Muscle of back (tissue), 11 donors: ENCODE data around the gene SFXN1. TPM values are rescaled to one million over a fixed set of nuclear protein-coding genes. Genes with fewer than 3 reads are reported as not detected.
"Not testable (repeated sequence)": the region's sequence is repeated elsewhere in the genome, so short reads cannot be mapped to it uniquely, and the experiment has no call there.

Experiments
- DNase-seq, 3 donors: peaks; one replicate each; pipeline versions ENCODE4 v3.0.0 to v3.0.0-alpha.2; 2013
- polyA plus RNA-seq, 10 donors: library from polyadenylated mRNA; unstranded; fragments of 120-200 nt; gene quantifications; one replicate each; pipeline ENCODE4 v1.2.1, GENCODE V29; 2013; ENCODE audit not compliant: insufficient read length in 10 of 10

The SFXN1 gene
- polyA plus RNA-seq, 10 donors, result 17.8 to 29.8 (median 21.7) TPM

DNA sequence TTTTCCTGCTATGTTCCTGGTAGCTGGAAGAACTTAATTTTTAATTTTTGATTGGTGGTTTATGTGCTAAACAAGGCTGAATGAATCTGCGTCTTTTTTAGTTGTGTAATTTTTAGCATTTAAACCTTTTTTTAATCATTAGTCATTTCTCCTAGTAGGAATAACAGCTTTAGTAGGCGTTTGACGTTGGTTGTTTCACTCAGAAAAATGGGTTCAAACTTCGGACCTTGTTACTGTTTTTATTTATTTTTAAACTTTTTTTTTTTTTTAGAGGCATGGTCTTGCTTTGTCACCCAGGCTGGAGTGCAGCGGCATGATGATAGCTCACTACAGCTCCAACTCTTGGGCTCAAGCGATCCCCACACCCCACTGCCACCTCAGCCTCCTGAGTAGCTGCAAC lies 12.9 kb downstream of the SFXN1 start:
- no peak for DNase-seq

DNA sequence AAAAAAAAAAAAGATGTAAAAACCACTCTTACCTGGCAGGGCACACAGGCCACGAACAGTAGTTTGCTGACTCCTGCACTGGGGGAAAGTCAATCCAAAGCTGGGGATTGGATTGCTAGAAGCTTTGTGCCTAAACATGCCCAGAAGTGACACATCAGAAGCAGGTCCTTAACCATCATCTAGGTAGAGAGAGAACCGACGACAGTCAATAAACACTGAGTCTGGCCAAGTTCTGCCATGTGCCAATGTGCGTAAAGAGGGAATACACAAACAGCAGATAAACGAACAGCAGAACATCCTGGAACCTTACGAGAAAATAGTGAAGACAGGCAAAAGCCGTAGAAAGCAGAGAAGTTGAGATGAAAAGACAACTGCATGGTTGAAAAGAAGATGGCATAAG lies 14.9 kb downstream of the SFXN1 start:
- no peak for DNase-seq

DNA sequence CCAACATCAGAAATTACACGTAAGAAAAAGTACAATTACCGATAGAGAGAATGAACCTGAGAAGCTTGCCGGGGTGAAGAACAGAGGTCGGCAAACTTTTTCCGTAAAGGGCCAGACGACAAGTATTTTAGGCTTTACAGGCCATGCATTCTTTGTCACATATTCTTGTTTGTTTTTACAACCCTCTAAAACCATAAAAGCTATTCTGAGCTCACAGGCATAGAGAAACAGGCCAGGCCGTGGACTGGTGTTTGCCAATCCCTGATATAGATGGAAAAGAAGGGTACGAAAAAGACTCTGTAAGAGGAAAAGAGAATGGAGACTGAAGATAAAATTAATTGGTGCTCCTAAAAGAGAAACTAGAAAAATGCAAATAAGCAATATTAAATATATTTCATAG lies 15.4 kb downstream of the SFXN1 start:
- DNase-seq, result no peak

DNA sequence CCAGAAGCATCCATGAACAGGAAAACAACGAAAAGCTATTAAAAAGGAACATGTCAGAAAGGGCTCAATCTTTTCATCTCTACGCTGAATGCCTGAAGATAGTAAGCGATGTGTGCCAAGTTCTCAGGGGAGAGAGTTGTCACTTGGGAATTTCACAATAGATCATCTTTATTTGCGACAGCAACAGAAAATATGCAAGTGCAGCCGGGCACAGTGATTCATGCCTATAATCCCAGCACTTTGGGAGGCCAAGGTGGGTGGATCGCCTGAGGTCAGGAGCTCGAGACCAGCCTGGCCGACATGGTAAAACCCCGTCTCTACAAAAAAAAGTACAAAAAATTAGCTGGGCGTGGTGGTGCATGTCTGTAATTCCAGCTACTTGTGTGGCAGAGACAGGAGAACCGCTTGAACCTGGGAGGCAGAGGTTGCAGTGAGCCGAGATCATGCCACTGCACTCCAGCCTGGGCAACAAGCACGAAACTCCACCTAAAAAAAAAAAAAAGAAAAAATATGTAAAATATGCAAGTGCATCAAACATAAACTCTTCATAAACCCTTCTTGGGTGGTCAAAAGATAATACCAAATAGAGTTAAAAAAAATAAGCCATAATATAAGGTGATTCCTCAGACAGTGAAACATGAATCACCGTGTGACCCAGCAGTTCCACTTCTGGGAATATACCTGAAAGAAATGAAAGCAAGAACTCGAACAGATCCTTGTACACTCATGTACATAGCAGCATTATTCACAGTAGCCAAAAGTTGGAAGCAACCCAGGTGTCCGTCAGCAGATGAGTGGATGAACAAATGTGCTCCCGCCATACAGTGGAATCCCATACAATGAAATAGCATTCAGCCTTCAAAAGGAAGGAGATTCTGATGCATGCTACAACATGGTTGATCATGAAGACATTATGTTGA lies 16.2 kb downstream of the SFXN1 start:
- no peak for DNase-seq

DNA sequence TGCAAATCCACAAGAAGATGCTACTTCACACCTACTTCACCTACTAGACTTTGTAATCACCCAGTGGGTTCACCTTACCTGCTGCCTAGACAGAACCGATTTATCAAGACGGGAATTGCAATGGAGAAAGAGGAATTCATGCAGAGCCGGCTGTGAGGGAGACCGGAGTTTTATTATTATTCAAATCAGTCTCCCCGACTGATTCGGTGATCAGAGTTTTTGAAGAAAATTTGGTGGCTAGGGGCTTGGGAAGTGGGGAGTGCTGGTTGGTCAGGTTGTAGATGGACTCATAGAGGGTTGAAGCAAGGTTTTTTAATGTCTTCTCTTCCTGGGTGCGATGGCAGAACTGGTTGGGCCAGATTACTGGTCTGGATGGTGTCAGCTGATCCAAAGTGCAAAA lies 23.4 kb downstream of the SFXN1 start:
- DNase-seq, result no peak

DNA sequence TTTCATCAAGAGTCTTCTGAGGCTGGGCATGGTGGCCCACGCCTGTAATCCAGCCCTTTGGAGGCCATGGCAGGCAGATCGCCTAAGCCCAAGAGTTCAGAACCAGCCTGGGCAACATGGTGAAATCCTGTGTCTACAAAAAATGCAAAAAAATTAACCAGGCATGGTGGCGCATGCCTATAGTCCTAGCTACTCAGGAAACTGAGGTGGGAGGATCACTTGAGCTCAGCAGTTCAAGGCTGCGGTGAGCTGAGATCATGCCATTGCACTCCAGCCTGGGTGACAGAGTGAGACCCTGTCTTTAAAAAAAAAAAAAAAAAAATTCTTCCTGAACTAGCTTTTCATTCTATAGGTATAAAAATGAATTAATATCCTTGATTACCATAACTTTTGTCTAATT lies 29.3 kb downstream of the SFXN1 start:
- DNase-seq, result not testable (repeated sequence)

DNA sequence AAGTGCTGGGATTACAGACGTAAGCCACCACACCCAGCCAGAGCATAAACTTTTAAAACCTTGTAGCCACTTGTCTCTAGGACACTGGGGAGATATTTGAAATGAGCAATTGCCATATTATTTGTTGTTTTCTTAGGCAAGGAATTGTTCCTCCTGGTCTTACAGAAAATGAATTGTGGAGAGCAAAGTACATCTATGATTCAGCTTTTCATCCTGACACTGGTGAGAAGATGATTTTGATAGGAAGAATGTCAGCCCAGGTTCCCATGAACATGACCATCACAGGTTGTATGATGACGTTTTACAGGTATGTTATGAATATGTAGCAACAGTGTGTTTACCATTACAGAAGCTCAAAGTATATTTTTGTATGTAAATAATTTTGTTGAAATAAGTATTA lies 30.5 kb downstream of the SFXN1 start:
- DNase-seq, result no peak

DNA sequence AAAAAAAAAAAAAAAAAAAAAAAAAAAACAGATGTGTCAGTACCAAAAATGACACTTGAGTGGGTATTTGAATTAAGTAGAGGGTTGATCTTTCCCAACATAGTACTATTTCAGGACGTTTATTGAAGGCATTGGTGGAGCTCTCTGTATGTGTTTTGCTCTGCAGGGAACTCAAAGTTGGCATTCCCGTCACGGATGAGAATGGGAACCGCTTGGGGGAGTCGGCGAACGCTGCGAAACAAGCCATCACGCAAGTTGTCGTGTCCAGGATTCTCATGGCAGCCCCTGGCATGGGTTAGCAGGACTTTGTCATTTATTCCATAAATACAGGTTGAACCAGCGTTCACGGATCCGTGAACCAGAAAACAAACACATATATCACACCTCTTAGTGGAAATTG lies 34.9 kb downstream of the SFXN1 start:
- no peak for DNase-seq

DNA sequence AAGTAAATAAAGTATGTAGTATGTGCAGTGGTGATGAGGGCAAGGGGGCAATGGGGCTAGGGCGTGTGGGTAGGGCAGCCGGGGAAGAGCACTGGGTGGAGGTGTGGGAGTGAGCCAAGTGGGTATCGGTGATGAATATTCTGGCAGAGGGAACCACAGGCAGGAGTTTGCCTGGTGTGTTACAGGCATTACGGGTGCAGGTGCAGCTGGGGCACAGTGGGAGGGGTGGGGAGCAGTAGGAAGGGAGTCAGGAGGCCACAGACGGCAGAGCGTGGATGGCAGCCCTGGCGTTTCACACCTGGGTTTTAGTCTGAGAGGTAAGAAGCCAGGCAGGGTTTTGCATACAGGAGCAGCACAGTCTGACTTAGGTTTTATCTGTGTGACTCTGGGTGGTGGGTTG lies 35.4 kb downstream of the SFXN1 start:
- no peak for DNase-seq

DNA sequence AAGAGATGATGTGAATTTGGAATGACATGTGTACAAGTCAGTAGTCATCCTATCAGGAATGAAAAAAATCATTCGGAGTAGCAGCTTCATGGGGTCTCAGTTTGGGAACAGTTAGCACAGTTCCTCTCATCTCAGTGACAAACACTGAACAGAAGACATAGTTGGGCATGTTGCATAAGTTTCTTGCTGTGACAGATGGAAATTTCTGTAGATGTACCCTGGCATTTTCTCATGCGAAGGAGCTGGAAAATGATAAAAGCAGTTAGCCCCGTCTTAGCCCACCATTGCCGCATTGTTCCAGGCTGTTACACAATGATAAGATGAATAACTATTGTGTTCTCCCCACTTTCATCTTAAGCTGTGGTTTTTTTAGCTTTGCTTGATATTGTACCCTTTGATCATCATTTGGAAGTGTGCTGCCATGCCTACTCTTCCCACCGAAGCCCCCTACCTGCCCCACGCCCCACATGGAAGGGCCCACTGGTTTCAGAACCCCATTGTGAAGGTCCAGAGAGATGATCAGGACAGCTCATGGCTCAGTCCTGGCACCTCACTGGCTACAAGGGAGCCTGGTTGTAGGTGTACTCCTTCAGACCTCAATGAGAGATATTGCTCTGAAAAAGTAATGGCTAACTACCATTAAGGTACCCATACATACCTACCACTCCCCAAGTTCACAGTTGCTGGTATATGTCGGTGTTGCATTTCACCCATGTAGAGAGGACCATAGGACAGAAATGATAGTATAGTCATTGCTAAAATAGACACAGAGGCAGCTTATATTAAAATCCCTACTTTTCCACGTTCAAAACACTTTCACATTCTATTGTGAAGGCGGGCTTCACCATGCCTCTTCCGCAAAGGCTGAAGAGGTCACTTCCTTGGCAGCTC lies 38.8 kb downstream of the SFXN1 start:
- no peak for DNase-seq

DNA sequence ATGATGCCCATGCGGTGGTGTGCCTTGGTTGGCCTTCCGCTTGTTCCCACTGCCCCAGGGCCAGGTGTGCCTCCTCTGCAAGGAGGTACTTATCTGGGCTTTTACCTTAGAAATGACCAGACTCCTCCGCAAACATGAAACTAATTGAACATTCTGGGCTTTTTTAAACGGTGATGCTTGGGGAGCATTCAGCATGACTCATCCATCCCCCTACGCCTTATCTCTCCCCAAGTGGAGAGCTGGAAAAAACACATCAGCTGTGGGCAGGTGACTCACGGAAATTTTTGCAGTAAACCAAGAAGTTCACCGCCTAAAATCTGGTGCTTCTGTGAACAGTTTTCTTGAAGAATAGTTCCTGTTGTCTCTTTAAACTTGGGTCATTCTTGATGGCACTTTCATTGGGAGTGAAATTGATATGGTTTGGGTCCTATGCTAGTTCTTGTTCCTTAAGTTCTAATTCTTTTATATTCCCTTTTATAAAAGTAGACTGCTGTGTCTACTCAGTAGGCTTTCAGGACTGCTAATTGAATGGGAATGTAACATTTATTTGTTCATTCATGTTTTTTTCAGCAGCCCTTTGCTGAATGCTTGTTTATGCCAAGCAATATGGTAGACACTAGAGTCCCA lies 39.6 kb downstream of the SFXN1 start:
- DNase-seq, result peak in 1 of 3 donors; percentile 17

DNA sequence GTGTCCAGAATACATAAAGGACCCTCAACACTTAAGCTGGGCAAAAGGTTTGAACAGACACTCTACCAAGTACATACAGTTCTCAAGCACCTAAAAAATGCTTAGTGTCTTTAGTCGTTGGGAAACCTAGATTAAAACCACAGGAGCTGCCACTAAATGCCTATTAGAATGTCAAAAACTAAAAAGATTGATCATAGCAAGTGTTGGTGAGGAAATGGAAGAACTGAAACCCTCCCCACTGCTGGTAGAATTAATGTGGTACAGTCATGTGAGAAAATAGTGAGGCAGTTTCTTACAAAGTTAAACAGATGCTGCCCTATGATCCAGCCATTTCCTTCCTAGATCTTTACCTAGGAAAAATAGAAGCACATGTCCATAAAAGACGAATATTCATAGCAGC lies 40.6 kb downstream of the SFXN1 start:
- DNase-seq, result no peak

DNA sequence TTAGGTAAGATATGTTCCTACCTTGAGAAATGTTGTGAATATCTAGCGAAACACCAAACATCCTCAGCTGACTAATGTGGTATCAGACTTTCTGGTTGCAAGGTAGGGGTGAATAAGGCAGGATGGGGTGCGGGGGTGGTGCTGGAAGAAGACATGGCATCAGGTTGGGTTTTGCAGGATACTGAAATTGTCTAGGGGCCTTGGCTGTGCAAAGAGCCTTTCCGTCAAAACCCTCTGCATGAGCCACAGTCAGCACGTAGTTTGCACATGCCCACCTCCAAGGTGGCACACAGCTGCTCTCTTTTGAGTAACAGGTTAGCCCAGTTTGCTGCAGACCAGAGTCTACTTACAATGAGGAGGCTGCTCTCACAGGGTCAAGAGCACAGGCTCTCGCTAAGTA lies 42.0 kb downstream of the SFXN1 start:
- no peak for DNase-seq

DNA sequence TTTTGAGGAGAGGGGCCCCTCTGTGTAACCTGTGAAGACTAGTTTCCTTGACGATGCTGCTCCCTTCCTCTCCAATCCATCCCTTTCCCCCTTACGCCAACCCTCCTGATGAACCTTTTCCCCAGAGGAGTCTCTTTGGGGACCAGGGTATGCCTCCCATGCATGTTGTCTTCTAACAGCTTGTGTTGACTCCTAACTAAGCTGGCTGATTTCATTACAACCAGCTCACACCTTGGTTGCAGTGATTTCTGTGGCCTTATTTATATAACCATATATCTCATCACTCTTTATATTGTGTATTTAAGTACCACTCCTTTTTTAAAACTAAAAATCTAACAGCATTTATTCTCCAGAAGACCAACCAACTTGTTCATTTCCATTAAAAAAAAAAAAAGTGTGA lies 42.5 kb downstream of the SFXN1 start:
- no peak for DNase-seq

DNA sequence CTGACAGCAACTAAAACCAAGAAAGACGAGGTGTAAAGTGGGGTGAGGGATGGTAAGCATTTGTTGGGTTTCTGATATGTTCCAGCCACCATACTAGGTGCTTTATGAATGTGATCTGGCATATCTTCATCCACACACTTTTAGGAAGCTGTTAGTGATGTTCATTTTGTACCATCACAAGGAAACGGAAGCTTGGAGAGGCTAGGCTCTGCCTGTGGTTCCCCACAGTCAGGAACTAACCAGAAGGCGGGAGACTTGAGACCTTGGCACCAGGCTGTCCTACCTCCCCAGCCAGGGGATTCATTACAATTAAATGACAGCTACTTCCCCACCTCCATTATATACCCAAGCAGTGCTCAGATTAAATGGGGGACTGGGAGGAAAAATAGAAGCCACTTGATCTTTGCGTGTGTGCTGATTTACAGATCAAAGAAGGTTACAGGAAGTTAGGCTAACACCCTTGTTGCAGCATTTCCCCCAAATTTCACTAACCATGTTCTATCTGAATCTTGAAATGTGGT lies 43.0 kb downstream of the SFXN1 start:
- DNase-seq, result no peak

DNA sequence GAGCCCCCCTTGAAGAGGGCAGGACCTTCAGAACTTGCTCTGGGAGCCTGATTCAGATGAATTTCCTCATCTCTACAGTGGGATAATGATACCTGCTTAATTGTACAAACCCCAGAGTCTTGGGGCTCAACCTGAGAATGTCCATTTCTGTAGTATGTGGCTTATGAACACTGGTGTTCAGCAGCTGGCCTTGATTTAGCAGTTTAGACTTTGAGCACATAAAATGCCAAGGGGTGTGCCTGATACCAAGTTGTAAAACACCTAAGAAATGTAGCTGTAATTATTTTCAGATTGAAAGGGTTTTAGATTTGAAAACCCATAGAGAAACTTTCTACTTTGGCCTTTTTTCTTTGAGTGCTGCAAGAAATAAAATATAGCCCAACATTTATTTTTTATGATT lies 44.9 kb downstream of the SFXN1 start:
- no peak for DNase-seq

DNA sequence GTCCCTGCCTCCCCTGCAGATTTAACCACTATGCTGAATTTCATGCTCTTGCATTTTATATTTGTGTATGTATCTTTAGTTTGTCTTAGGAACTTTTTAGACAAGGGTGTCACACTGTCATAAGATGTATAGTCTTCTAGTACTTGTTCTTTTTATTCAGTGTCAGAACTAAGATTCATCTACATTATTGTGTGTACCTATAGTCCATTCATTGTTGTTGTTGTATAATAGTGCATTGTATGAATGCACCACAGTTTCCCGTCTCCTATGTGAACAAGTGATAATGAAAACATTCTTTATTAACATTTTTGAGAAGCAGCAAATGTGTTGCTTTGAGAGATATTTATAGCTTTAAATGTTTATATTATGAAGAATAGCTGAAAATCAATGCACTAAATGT lies 45.9 kb downstream of the SFXN1 start:
- no peak for DNase-seq

DNA sequence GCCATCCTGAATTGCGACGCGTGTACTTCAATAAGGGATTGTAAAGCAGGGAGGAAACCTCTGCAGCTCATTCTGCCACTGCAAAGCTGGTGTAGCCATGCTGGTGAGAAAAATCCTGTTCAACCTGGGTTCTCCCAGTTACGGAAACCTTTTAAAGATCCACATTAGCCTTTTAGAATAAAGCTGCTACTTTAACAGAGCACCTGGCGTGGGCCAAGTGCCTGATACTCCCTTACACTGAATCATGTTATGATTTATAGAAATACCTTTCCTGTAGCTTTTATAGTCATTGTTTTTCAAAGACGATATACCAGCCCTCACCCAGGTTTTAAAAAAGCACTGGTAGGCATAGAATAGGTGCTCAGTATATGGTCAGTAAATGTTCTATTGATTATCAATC lies 48.3 kb downstream of the SFXN1 start:
- no peak for DNase-seq

DNA sequence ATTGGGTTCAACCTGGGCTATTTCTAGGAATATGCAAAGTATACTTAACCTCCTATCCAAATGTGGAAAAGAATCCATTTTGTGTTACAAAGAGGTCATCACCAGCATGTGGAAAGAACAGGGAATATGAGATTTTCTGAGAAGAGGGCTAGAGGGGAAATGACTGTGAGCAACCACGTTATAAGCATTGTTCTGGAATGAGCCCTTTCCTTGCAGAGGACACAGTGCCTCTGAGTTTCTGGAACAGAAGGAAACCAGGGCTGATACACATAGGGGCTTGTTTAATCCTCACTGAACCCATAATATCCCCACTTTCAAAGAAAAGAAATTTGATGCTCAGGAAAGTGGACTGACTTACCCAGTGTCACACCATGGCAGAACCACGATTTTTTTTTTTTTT lies 53.0 kb downstream of the SFXN1 start:
- DNase-seq, result no peak

DNA sequence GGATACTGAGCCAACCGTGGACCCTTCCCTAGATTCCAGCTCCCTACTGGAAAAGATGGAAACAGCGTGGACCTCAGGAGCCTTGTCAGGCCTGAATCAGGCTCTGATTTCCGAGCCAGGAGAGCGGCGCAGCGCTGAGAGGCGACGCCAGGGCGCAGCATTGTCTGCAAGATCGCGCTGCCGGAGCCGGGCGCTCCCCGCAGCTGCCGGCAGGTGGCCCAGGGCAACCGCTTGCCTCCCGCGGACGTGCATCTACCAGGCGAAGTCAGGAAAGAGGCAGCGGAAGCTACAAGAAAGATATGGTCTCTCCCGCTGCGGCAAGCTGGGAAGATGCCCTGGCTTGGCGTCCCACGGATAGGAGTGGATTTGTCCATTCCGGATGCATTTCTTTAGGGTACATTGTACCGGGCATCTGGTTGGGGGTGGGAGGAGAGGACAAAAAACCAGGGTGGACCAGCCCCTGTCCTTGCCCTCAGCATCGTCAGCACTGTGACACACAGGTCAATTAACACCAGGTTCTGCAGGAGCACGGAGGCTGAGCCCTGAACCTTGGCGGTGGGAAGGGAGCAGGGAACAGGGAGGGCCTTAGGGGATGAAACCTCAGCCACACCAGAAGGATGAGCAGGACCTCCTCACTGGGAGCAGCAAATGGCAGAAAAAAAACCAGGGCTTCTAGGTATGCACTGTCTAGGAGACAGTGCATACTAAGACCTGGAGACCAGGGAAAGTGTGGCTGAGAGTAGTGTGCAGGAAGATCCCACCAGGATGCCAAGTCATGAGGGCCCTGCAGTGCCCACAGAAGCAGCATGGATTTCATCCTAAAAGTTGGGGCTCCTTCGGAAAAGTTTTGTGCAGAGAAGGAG lies 55.9 kb downstream of the SFXN1 start:
- peak; percentile 40 to 80 (median 73) for DNase-seq

DNA sequence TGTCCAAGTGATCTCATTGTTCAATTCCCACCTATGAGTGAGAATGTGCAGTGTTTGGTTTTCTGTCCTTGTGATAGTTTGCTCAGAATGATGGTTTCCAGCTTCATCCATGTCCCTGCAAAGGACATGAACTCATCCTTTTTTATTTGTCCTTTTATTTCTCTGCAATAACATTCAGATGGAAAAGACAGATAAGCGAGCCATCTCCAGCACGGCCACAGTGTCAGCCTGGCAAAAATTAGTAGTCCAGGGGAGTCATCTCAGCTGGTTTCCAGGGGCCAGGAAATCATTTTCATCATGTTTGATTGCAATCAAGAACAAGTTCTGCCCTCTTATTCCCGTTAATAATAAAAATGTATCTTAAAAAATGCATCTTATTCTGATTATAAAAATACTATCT lies 57.0 kb downstream of the SFXN1 start:
- DNase-seq, result not testable (repeated sequence)
